GM12873 (cell line): Measurements from ENCODE around the gene KLK5.

Experiments used
- CTCF ChIP-seq: IDR thresholded peaks from 2 replicates; pipeline ENCODE4 v1.5.1; 2012; ENCODE audit warnings: low read depth, mild to moderate bottlenecking, moderate library complexity, low read length, control low read depth; ENCODE audit not compliant: insufficient read depth; ENCODE audit errors: missing control alignments

The KLK5 gene

GRCh38 chr19:50967929-50968715 is 15.3 kb upstream of the KLK5 start:
- no peak for TF ChIP-seq CTCF

GRCh38 chr19:50964266-50964665 is 11.4 kb upstream of the KLK5 start:
- no peak for TF ChIP-seq CTCF

- no peak for TF ChIP-seq CTCF
Measured at GRCh38 chr19:50963381-50963780, 10.5 kb upstream of the KLK5 start.

- TF ChIP-seq CTCF: no peak
Measured at GRCh38 chr19:50962245-50962644, 9.4 kb upstream of the KLK5 start.

- TF ChIP-seq CTCF: no peak
Measured at GRCh38 chr19:50959731-50960500, 7.1 kb upstream of the KLK5 start.

- no peak for TF ChIP-seq CTCF
Measured at GRCh38 chr19:50957587-50957986, 4.7 kb upstream of the KLK5 start.

GRCh38 chr19:50949861-50950260 is 3.0 kb downstream of the KLK5 start:
- no peak for TF ChIP-seq CTCF
